ENCODE results near the gene DHRSX. TPM values are rescaled to one million over a fixed set of nuclear protein-coding genes. Genes with fewer than 3 reads are reported as not detected.

The DHRSX gene
- total and polyA plus RNA-seq, 10 of the 15 experiments (the other 5 are each of a cell fraction or from before 2014, with no cell fraction given), result 1.7 to 39.5 (median 16.5) TPM

GRCh38 chrX:2498781-2499302 is 1.9 kb downstream of the DHRSX start:
- WGBS (ENCODE audit: insufficient coverage, insufficient replicate concordance, low lambda C conversion rate, missing lambda C conversion rate), result 36% methylated on average over 10 of the region's 10 CpGs
- Histone ChIP-seq H3K9ac (ENCODE audit: control insufficient read depth, insufficient read depth, low read length) (peak overlapping the region; percentile 94), H3K4me3 (peak overlapping the region; percentile 90), H3K79me2 (ENCODE audit: control insufficient read depth, insufficient read depth, low read length) (peaks cover 53% of the 10 kb centered on the region), H2AFZ (ENCODE audit: control insufficient read depth, low read depth, low read length) (no peak overlapping the region), H3K36me3 (ENCODE audit: control insufficient read depth in 2 of 2, insufficient read depth in 2 of 2, low read length in 1 of 2) (peaks cover 3 to 6% of the 10 kb centered on the region in 2 experiments; a peak in 2 of 4 replicates), H4K20me1 (ENCODE audit: control insufficient read depth, insufficient read depth) (no peaks in the 10 kb centered on the region), H3K9me3 (replicated peaks; ENCODE audit: control insufficient read depth, insufficient read depth, low read length) (no peaks in the 10 kb centered on the region; the same call in 2 of the 3 replicates), H3K4me2 (ENCODE audit: control insufficient read depth, insufficient read depth) (peak overlapping the region; percentile 86), H3K27me3 (replicated peaks in 1 of 2; ENCODE audit: control insufficient read depth in 2 of 2, insufficient read depth in 2 of 2, low read length in 1 of 2) (no peaks in the 10 kb centered on the region), H3K4me1 (ENCODE audit: control insufficient read depth, insufficient read depth, low read length) (peaks cover 15% of the 10 kb centered on the region), H3K27ac (ENCODE audit: control insufficient read depth, insufficient read depth) (peak overlapping the region; percentile 88)
- POLR2A ChIA-PET, result no interaction called here
- in situ Hi-C loops (cut with MboI) (no loop called here), intact Hi-C loops (cut with micrococcal nuclease; ENCODE audit: unreplicated experiment) (loop anchor here (2.0 to 5.0 kb wide), 2 partner anchors 88 to 837 kb away; no protein-coding TSS in a partner anchor)
- FAIRE-seq (peak; percentile 82), ATAC-seq (peak; percentile 61), DNase-seq (ENCODE audit: low read depth, low spot score) (no peak)
- RAD21 ChIA-PET (ENCODE audit: unreplicated experiment), result no interaction called here
- BruUV-seq (replicated peaks), result TSS peak; percentile 59
- CTCF ChIA-PET, result no interaction called here
- SMC1A ChIA-PET (ENCODE audit: uncharacterized antibody, unreplicated experiment), result no interaction called here
- TF ChIP-seq RAD21 (IDR thresholded peaks at IDR 0.05; ENCODE audit: insufficient read depth, low read depth, low read length) (no peak), RB1 (IDR thresholded peaks at IDR 0.05; ENCODE audit: borderline replicate concordance) (no peak), PAX5 (IDR thresholded peaks at IDR 0.05; ENCODE audit: borderline replicate concordance, low read depth, low read length) (peak; percentile 80), POLR2AphosphoS5 (IDR thresholded peaks at IDR 0.05; ENCODE audit: low read length) (peak; percentile 43; the same call in 1 of the 2 replicates), BCLAF1 (IDR thresholded peaks at IDR 0.05) (no peak), YBX1 (IDR thresholded peaks at IDR 0.05) (no peak), EP300 (IDR thresholded peaks at IDR 0.05; ENCODE audit: borderline replicate concordance in 1 of 2, control insufficient read depth in 1 of 2, low read depth in 2 of 2, low read length in 2 of 2) (no peak), JUNB (IDR thresholded peaks at IDR 0.05) (no peak), KDM1A (IDR thresholded peaks at IDR 0.05; ENCODE audit: borderline replicate concordance) (no peak), RCOR1 (conservative IDR thresholded peaks at IDR 0.05; ENCODE audit: low read depth, low read length) (no peak), TCF12 (IDR thresholded peaks at IDR 0.05; ENCODE audit: low read depth, low read length) (0 out of 2 replicates have a peak, but pooled peaks have one; percentile 17), SREBF1 (IDR thresholded peaks at IDR 0.05; ENCODE audit: low read length) (no peak), FOXK2 (IDR thresholded peaks at IDR 0.05) (no peak), MEF2B (IDR thresholded peaks at IDR 0.05; ENCODE audit: partially characterized antibody, poor library complexity, severe bottlenecking) (peak; percentile 38), BMI1 (IDR thresholded peaks at IDR 0.05; ENCODE audit: borderline replicate concordance) (no peak), ZSCAN29 (IDR thresholded peaks at IDR 0.05) (no peak), EED (IDR thresholded peaks at IDR 0.05; ENCODE audit: low read depth) (no peak), STAT3 (IDR thresholded peaks at IDR 0.05; ENCODE audit: low read depth, low read length) (no peak), RUNX3 (IDR thresholded peaks at IDR 0.05; ENCODE audit: low read length) (0 out of 2 replicates have a peak, but pooled peaks have one; percentile 4), IKZF1 (conservative IDR thresholded peaks at IDR 0.05) (peak; percentile 59), MTA2 (IDR thresholded peaks at IDR 0.05; ENCODE audit: low read depth) (no peak), TAF1 (IDR thresholded peaks at IDR 0.05; ENCODE audit: borderline replicate concordance, low read depth, low read length) (no peak), NFXL1 (IDR thresholded peaks at IDR 0.05; ENCODE audit: borderline replicate concordance) (no peak), CHD2 (IDR thresholded peaks at IDR 0.05; ENCODE audit: borderline replicate concordance, low read depth, low read length) (no peak), MAX (IDR thresholded peaks at IDR 0.05; ENCODE audit: low read depth, low read length) (no peak), PML (IDR thresholded peaks at IDR 0.05; ENCODE audit: low read length) (no peak)
